Peyer's patch (tissue), 4 donors: ENCODE data around the gene SERPINB5.
A peak's percentile ranks its signal among the peaks of the same experiment; 100 is the strongest.

Experiments used
- CTCF ChIP-seq, 6 experiments: fragments of 450-650 bp in 4 of 6; fragments of 200-600 bp in 2 of 6; sonication (generic) in 1 of 6; IDR thresholded peaks; one replicate each; pipeline ENCODE4 v1.5.1; 2017 to 2019; ENCODE audit warnings: antibody characterized with exemption in 6 of 6, mild to moderate bottlenecking in 3 of 6, moderate library complexity in 1 of 6
- POLR2A ChIP-seq, 2 donors: fragments of 450-650 bp; IDR thresholded peaks; one replicate each; pipeline ENCODE4 v1.5.1; 2017; ENCODE audit warnings: antibody characterized with exemption in 2 of 2, mild to moderate bottlenecking in 2 of 2, moderate library complexity in 2 of 2

GRCh38 chr18:63518178-63519012 lies 41.6 kb downstream of the SERPINB5 start:
- TF ChIP-seq CTCF (IDR thresholded peaks at IDR 0.05) (peak; percentile 53 to 81 (median 80)), POLR2A (IDR thresholded peaks at IDR 0.05) (no peak)
